GM19324 (cell line): Measurements from ENCODE around the gene ALOX5.
"Not testable (repeated sequence)": the region's sequence is repeated elsewhere in the genome, so short reads cannot be mapped to it uniquely, and the experiment has no call there.

ENCODE experiments used
- ATAC-seq: cut with Tn5 transposase; IDR thresholded peaks from one replicate; pipeline ENCODE4 v1.9.1; 2021; ENCODE audit warnings: mild to moderate bottlenecking, moderate library complexity; ENCODE audit not compliant: unreplicated experiment, low FRiP score

Gene ALOX5

GRCh38 chr10:45373003-45373575, 927 bp upstream of the ALOX5 start:
- ATAC-seq = peak; percentile 30

GRCh38 chr10:45374350-45375052, 485 bp downstream of the ALOX5 start:
- no peak for ATAC-seq

GRCh38 chr10:45375101-45375500, 1.1 kb downstream of the ALOX5 start:
- ATAC-seq = no peak

GRCh38 chr10:45375716-45376231, 1.8 kb downstream of the ALOX5 start:
- ATAC-seq = no peak

- ATAC-seq = no peak
Observed at GRCh38 chr10:45376371-45376801, 2.4 kb downstream of the ALOX5 start.

- ATAC-seq = no peak
Observed at GRCh38 chr10:45377321-45377720, 3.3 kb downstream of the ALOX5 start.

GRCh38 chr10:45377858-45378257, 3.8 kb downstream of the ALOX5 start:
- ATAC-seq = no peak

GRCh38 chr10:45378914-45379726, 5.1 kb downstream of the ALOX5 start:
- no peak for ATAC-seq

- no peak for ATAC-seq
Observed at GRCh38 chr10:45379891-45380540, 6.0 kb downstream of the ALOX5 start.

GRCh38 chr10:45380903-45381620, 7.0 kb downstream of the ALOX5 start:
- no peak for ATAC-seq

GRCh38 chr10:45382591-45382990, 8.6 kb downstream of the ALOX5 start:
- ATAC-seq = no peak

- no peak for ATAC-seq
Observed at GRCh38 chr10:45383682-45384330, 9.8 kb downstream of the ALOX5 start.

GRCh38 chr10:45386657-45387056, 12.6 kb downstream of the ALOX5 start:
- no peak for ATAC-seq

GRCh38 chr10:45387096-45387893, 13.3 kb downstream of the ALOX5 start:
- ATAC-seq = no peak

- ATAC-seq = not testable (repeated sequence)
Observed at GRCh38 chr10:45389671-45390070, 15.7 kb downstream of the ALOX5 start.

GRCh38 chr10:45391636-45392035, 17.6 kb downstream of the ALOX5 start:
- ATAC-seq = not testable (repeated sequence)

- ATAC-seq = no peak
Observed at GRCh38 chr10:45395554-45395953, 21.5 kb downstream of the ALOX5 start.

- no peak for ATAC-seq
Observed at GRCh38 chr10:45398595-45398994, 24.6 kb downstream of the ALOX5 start.

- ATAC-seq = no peak
Observed at GRCh38 chr10:45399113-45399512, 25.1 kb downstream of the ALOX5 start.
